GM10266 (cell line): ENCODE results near the gene ARID3A.

Experiments used
- DNase-seq: peaks from one replicate; pipeline ENCODE4 v3.0.0; 2012; ENCODE audit errors: extremely low spot score
- CTCF ChIP-seq: IDR thresholded peaks from 2 replicates; pipeline ENCODE4 v1.5.1; 2012; ENCODE audit warnings: mild to moderate bottlenecking, low read depth; ENCODE audit not compliant: control insufficient read depth, insufficient read depth; ENCODE audit errors: missing control alignments

ARID3A gene

GRCh38 chr19:941292-942132, 15.7 kb downstream of the ARID3A start:
- no peak for DNase-seq
- TF ChIP-seq CTCF, result no peak

GRCh38 chr19:942133-942645, 16.4 kb downstream of the ARID3A start:
- TF ChIP-seq CTCF, result no peak
- no peak for DNase-seq

GRCh38 chr19:943551-944170, 17.8 kb downstream of the ARID3A start:
- DNase-seq, result no peak
- no peak for TF ChIP-seq CTCF

- TF ChIP-seq CTCF, result no peak
- no peak for DNase-seq
These were observed 18.3 kb downstream of the ARID3A start for GRCh38 chr19:944171-944567.

- no peak for TF ChIP-seq CTCF
- DNase-seq, result no peak
These were observed 18.9 kb downstream of the ARID3A start for GRCh38 chr19:944663-945241.

- DNase-seq, result no peak
- no peak for TF ChIP-seq CTCF
These were observed 19.8 kb downstream of the ARID3A start for GRCh38 chr19:945401-946252.
